HS-27A (cell line): ENCODE data around the gene S100A7.
"Not testable (repeated sequence)": the region's sequence is repeated elsewhere in the genome, so short reads cannot be mapped to it uniquely, and the experiment has no call there.

Source experiments
- DNase-seq: peaks from one replicate; pipeline ENCODE4 v3.0.0-alpha.2; 2012; ENCODE audit warnings: low read depth, missing footprints

The S100A7 gene

DNA sequence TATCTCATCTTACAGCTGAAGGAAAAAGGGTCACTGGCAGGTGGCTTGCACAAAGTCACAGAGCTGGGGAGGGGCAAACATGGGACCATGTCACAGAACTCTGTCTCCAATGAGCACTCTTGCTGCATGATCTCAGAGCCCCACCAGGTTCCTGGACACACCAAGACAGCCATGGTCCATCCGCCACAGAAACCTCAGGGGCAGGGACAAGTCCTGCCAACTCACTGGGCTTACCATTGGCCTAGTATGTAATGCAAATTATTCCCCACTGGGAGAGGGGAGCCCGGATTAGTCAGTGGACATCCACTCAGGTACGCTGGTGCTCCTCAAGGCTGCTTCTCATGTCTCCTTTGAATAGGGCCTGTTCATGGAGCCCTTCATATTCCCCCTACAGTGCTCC is 29.9 kb downstream of the S100A7 start:
- DNase-seq = no peak

DNA sequence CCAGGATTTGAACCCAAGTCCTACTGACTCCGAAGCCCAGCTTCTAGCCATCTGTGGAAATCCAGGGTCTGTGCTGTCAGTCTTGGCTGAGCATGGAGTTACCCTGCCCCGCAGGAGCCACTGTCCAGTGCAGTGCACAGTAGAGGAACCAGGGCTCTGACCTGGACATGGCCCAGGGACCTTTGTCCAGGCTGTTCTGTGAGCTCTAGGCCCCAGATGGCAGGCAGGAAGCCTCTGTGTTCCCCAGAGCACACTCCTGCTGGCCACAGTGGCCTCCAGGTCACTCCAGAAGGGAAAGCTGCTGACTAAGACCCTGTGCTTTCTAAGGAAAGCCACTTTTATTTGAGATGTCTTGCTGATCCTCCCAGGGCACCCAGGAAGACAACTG is 30.3 kb downstream of the S100A7 start:
- no peak for DNase-seq

DNA sequence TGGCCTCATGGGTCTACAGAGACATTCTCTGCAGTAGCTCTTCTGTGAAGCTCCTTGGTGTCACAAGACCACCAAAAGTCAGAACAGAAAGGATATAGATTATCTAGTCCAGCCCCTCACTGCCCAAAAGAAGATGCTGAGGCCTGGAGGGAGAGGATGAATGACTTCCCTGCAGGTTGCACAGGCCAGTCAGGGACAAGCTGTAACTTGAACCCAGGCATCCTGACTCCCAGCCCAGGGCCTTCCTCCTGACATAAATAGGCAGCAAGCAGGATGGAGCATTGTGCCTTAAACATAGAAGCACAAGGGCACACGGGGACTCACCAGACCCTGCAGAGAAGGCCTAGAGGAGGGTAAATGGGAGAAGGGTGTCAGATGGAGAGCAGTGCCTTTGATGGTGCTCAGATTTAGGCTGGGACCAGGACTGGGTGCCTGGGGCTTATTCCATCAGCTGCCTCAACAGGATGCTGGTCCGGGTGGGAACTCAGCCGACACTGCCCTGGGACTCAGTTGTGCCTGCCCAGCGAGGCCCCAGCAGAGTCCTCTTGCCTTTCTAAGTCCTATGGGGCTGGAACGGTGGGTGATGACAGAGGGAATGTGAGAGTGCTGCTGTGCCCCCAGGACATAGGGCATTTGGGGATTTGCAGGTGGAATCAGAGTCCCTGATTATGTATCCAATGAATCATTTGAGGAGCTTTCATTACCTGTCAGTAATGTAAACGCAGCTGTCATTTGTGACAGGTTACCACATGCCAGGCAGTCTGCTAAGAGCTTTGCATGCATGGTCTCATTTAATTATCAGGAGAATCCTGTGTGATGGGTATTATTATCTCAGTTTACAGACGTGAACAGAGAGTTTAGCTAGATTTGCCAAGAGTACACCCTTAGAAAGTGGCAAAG is 30.9 kb downstream of the S100A7 start:
- DNase-seq = no peak

DNA sequence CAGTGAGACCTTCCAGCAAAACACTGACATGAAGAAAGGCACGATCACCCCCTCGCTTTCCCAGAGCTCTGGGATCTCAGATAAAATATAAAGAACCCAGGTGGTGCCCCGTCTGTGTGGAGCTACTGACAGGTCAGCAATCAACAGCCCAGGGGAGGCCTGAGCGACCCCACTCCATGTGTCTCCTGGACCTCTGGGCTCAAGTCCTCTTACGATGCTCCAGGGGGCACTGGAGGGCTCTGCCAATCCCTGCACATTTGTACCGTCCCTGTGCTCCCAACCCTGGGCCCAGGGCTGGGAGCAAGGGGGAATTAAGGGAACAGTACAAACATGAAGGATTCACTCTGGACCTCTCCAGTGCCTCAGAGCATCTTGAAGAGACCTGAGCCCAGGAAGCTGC is 31.7 kb downstream of the S100A7 start:
- DNase-seq = no peak

DNA sequence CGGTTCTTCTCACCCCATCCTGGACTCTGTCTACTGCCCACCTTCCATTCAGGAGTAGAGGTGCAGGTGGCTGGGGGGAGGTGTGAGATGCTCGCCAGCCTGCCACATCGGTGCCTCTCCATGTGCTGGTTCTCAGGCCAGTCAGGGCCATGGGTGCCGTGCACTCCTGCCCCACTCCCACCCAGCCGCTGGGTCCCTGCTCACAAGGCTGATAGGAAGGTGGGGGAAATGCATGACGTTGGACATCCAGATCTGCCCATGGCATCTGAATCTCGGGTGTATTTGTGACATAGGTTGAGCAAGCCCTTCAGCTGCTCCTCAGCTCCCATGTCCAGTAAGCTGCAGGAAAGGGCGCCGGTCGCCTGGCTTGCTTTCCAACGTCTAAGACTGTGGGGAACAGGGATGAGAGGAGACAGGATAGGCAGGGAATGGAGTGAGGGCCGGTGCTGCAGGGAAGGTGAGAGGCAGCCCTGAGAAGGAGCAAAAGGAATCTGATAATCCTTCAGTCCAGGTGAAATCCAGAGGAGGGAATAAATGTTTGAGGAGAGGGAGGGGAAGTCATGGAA is 32.3 kb downstream of the S100A7 start:
- DNase-seq = no peak

DNA sequence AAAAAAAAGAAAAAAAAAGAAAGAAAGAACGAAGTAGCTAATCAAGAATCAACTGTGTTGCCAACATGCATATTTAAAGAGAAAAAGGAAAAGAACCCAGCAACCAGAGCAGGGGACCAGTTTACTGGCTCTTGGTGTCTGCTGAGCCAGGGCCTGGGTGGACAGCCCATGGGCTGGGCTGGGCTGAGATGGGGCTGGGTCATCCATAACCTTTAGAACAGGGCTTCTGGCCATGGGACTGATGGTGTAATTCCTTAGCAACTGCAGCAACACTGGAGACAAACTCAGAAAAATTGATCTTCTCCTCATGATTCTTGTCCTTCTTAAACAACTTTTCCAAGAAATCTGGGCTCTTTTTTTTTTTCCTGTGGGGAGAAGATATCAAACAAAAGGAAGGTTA is 33.6 kb downstream of the S100A7 start:
- DNase-seq = no peak

DNA sequence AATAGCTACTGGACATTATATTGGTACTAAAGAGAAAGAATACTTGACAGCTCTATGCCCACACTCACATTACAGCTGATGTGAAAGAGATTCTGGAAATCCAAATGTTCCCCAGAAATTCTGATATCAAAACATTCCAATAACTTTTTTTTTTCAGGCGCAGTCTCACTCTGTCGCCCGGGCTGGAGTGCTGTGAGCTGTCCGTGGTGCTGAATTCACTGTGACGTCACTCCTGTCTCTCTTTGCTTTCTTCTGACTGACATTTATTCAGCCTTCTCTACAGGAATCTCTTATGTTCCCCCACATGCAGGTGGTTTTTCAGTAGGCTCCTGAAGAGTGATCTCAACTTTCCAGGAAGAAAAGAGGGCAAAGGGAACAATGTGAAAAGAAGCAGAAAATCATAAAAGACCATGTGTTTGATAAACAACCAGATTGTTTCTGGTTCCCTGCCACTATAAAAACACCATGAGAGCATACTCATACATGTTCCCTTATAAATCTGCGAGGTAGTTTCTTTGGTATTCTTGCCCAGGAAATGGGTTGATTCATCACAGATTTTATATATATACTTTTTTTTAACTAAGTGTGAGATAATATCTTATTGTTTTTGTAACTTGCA is 37.9 kb downstream of the S100A7 start:
- peak; percentile 30 for DNase-seq

DNA sequence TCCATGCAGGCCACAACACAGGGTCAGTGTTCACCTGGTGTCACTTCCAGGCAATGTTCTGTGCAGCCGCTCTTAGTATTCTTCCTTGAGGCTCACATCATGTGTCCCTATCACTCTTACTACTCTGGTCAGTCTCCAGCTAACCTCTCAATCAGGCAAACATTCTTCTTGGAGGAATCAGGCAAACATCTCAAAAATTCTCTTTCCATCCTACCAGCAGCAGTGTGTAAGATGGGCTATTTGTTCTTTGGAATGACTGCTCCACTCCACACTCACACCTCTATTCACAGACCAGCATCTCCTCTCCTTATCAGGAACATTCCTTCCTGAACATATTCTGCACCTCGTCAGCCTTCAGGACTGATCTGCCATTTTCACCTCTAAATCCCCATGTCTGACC is 40.1 kb downstream of the S100A7 start:
- no peak for DNase-seq

DNA sequence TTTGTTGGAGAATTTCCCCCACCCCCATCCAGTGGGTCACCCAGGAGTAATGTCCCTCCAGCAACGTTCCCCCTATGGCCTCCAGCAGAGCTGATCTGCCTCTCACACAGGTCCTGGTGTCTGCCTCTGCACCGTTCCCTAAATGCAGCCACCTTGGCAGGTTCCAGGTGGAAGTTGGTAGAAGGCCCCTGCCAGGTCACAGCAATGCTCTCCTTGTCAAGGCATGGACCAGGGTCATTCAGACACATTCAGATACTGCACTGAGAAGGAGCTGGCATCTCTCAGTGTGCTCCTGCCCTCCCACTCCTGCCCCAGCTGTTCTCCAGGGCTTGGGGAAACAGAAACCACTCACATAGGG is 41.0 kb downstream of the S100A7 start:
- not testable (repeated sequence) for DNase-seq

DNA sequence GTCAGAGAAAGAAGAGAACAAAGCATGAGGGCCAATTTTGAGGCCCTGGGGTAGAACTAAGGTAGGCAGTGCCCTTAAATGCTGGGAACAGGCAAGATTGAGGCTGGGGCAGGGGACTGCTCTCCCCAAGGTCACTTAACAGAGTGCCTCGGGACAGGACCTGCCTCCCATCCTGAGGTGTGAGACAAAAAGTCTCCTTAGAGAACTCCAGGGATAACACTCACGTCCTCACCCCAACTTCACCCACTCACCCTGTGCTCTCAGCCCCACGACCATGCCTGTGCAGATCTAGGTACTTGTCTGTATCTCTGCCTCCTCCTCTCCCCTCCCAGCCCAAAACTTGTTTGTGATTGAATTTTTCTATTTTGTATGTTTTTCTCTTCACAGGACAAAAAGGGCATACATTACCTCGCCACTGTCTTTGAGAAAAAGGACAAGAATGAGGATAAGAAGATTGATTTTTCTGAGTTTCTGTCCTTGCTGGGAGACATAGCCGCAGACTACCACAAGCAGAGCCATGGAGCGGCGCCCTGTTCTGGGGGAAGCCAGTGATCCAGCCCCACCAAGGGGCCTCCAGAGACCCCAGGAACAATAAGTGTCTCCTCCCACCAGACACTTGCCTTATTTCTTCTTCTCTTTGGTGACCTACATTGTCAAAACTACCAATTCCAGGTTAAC is 41.6 kb downstream of the S100A7 start:
- not testable (repeated sequence) for DNase-seq

DNA sequence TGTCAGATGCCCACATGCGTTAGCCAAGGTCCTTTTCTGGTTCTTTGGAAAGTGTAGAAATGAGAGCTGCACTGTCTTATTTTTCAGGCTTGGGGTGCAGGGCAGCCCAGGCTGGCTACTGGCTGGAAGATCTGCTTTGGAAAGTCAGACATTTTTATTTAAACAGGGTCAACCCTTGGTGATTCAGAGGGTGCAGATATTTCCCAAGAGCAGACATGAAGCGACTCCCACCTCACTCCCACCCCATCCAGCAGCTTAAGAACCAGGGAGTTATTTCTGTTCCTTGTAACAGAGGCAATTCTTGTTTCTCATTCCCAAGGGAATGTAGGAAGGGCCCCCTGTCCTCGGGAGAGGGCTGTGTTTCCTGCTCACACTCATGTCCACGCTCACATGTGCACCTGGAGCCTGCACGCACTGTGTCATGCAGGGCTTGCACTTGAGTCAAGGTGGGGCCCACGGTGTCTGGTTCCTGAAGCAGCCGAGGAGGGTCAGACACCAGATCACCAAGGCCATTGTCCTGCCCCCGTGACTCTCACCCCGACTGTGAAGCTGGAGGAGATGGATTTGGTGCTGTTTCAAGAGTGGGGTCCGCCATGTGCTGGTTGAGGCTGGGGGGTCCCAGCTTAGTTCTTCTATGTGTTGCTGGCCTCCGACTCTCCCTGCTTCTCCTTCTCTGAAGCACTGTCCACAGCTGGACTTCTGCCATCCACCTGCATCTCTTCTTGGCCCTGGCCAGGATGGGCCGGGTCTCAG is 43.1 kb downstream of the S100A7 start:
- DNase-seq = no peak

DNA sequence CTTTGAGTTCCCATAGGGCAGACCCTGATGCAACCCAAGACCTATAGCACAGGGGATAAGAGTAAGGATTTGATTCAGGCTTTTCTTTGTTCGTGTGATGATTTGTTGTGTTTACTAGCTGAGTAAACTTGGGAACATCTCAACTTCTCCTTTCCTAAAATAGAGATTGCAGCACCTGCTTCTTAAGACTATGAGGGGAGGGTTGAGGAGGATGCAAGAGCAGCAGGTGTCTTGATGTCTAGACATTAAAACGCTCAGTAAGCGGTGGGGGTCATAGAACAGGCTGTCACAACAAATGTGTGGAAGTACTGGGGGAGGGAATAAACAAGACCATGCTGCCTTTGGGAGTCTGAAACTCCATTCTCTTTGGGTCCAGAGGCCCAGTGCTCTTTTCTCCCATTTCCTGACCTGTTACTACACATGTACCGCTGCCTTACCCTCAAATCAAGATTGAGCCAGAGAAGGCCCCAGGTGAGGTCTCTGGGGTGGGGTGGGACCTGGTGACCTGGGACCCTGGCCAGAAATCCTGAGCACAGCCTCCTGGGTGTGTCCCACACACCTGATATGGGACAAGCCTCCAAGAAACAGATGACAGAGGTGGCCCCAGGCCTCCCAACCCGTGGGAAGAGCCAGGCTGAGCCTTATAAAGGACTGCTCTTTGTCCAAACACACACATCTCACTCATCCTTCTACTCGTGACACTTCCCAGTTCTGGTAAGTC is 44.4 kb downstream of the S100A7 start, which contains the start of gene S100A7A:
S100A7A (plus strand) TSS at position 671 of the 721 bp plus-strand sequence. CDS start 1,563 bp downstream, outside the sequence.
- no peak for DNase-seq

DNA sequence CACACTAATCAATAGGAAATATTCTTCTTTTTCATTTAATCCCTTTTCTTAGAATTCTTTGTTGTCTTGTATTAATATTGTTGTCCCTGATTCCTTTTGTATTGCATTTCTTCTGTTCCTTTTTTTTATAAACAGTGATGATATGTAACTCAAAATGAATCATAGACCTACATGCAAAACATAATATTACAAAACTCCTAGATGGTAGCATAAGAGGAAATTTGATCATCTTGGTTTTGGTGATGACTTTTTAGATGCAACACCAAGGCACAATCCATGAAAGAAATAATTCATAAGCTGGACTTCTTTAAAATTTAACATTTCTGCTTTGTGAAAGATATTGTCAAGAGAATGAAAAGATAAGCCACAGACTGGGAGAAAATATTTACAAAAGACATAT is 46.5 kb downstream of the S100A7 start:
- not testable (repeated sequence) for DNase-seq
